A673 (cell line): Measurements from ENCODE around the gene CHRNA1. TPM values are rescaled to one million over a fixed set of nuclear protein-coding genes. Genes with fewer than 3 reads are reported as not detected.

ENCODE experiments used
- BruUV-seq: library from RNA; stranded (reverse); fragments of 400-500 nt; replicated peaks from 2 replicates; lab custom pipeline; 2021; lab: Mats Ljungman, UMichigan
- CTCF ChIA-PET: fragments of 300-600 bp; sonication (Branson Sonifier 250); formaldehyde crosslinking; loops from one replicate; lab custom pipeline; 2022; ENCODE audit warnings: antibody characterized with exemption; lab: Charles Lee
- POLR2A ChIA-PET: fragments of 300-600 bp; sonication (Branson Sonifier 250); formaldehyde crosslinking; loops from one replicate; lab custom pipeline; 2022; ENCODE audit warnings: antibody characterized with exemption; ENCODE audit not compliant: low non-redundant PET; lab: Charles Lee
- DNase-seq: peaks from one replicate; pipeline ENCODE4 v3.0.0-alpha.2; 2015; ENCODE audit warnings: low spot score
- H3K27ac ChIP-seq: fragments of 200-600 bp; sonication (generic); 2 replicates; pipeline ENCODE4 v1.5.1; 2016; ENCODE audit warnings: mixed run types, low read depth, mild to moderate bottlenecking, mixed read lengths, antibody characterized with exemption, low read length; ENCODE audit not compliant: poor library complexity, severe bottlenecking
- H3K27me3 ChIP-seq: fragments of 200-600 bp; sonication (generic); replicated peaks from 2 replicates; pipeline ENCODE4 v1.6.1; 2017; ENCODE audit warnings: mixed run types, low read depth, mild to moderate bottlenecking, mixed read lengths, antibody characterized with exemption, low read length; ENCODE audit not compliant: insufficient read depth, poor library complexity
- H3K36me3 ChIP-seq: fragments of 200-600 bp; sonication (generic); 2 replicates; pipeline ENCODE4 v1.6.1; 2016; ENCODE audit warnings: mixed run types, mild to moderate bottlenecking, mixed read lengths, antibody characterized with exemption, low read length; ENCODE audit not compliant: insufficient read depth, poor library complexity, severe bottlenecking
- H3K4me1 ChIP-seq: fragments of 200-600 bp; sonication (generic); 2 replicates; pipeline ENCODE4 v1.6.1; 2017; ENCODE audit warnings: mixed run types, mild to moderate bottlenecking, mixed read lengths, antibody characterized with exemption, low read length; ENCODE audit not compliant: insufficient read depth, poor library complexity, severe bottlenecking
- H3K4me3 ChIP-seq: fragments of 200-600 bp; sonication (generic); 2 replicates; pipeline ENCODE4 v1.5.1; 2016; ENCODE audit warnings: low read depth, mixed run types, mild to moderate bottlenecking, mixed read lengths, low read length; ENCODE audit not compliant: poor library complexity, severe bottlenecking
- H3K9me3 ChIP-seq: fragments of 200-600 bp; sonication (generic); 2 replicates; pipeline ENCODE4 v1.6.1; 2016; ENCODE audit warnings: mixed run types, low read depth, mild to moderate bottlenecking, mixed read lengths, antibody characterized with exemption, low read length; ENCODE audit not compliant: poor library complexity, severe bottlenecking
- EZH2 ChIP-seq: fragments of 200-600 bp; sonication (generic); IDR thresholded peaks from 2 replicates; pipeline ENCODE4 v1.6.1; 2017; ENCODE audit warnings: borderline replicate concordance, low read depth, mild to moderate bottlenecking, mixed read lengths, antibody characterized with exemption, low read length; ENCODE audit not compliant: poor library complexity, severe bottlenecking
- intact Hi-C: fragments of 100-400 bp; cut with micrococcal nuclease; formaldehyde crosslinking; loops from one replicate; pipeline ENCODE4 v1.10.0; 2022; ENCODE audit not compliant: unreplicated experiment
- total RNA-seq: library from RNA; stranded (reverse); gene quantifications from 2 replicates; pipeline ENCODE4 v1.2.3, GENCODE V29; 2021
- TF ChIP-seq, protein P1 (sequence below): fragments of 300-800, 200-600 bp; sonication (generic); conservative IDR thresholded peaks from 2 replicates; pipeline ENCODE4 v1.5.1; 2017; ENCODE audit warnings: low read depth, mild to moderate bottlenecking, antibody characterized with exemption, low read length, moderate library complexity, mixed read lengths

The CHRNA1 gene
- total RNA-seq, 1 experiment from 2014 or later, result not detected

DNA sequence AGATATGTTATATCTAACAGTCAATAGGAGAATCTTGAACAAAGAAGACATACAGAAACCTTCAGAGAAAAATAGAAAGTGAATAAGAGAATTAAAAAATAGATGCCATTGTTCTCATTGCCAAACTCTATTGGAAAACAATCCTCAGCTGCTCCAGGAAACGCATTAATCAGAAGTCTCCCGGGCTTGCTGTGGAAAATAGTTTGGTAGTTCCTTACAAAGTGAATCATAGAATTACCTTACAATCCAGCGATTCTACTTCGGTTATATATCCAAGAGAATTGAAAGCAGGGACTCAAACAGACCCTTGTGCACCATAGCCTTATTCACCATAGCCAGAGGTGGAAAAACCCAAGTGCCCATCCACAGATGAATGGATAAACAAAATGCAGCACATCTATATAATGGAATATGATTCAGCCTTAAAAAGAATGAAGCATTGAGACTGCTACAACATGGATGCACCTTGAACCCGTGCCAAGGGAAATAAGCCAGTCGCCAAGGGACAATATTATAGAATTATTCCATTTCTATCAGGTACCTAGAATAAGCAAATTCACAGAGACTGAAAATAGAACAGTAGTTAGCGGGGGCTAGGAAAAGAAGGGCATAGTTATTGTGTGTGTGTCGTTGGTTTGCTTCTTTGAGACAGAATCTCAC is 21.9 kb upstream of the CHRNA1 start:
- POLR2A ChIA-PET, result no interaction called here
- intact Hi-C loops, result no loop called here
- no peak for DNase-seq

DNA sequence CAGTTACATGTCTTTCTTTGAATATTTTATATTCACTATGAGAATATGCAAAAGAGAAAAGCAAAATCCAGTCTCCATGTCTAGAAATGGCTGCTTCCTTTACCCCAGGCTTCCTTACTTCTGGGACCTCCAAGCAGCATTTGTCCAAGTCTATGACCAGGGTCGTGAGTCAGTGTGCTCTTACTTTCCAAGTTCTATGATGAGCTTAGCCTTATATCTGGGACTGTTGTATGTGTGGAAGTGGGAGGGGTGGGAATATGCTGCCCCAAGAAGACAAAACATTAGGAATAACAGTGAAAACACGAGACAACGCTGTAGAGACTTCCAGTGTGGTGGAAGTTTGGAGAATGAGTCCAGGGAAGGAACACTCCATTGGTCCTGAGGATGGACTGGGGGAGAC is 21.2 kb upstream of the CHRNA1 start:
- TF ChIP-seq, protein P1, sequence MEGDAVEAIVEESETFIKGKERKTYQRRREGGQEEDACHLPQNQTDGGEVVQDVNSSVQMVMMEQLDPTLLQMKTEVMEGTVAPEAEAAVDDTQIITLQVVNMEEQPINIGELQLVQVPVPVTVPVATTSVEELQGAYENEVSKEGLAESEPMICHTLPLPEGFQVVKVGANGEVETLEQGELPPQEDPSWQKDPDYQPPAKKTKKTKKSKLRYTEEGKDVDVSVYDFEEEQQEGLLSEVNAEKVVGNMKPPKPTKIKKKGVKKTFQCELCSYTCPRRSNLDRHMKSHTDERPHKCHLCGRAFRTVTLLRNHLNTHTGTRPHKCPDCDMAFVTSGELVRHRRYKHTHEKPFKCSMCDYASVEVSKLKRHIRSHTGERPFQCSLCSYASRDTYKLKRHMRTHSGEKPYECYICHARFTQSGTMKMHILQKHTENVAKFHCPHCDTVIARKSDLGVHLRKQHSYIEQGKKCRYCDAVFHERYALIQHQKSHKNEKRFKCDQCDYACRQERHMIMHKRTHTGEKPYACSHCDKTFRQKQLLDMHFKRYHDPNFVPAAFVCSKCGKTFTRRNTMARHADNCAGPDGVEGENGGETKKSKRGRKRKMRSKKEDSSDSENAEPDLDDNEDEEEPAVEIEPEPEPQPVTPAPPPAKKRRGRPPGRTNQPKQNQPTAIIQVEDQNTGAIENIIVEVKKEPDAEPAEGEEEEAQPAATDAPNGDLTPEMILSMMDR, result no peak
- TF ChIP-seq EZH2, result no peak
- Histone ChIP-seq H3K4me3 (no peak overlapping the region), H3K9me3 (no peaks in the 10 kb centered on the region), H3K36me3 (no peaks in the 10 kb centered on the region), H3K27ac (no peak overlapping the region), H3K27me3 (no peaks in the 10 kb centered on the region), H3K4me1 (no peaks in the 10 kb centered on the region)
- POLR2A ChIA-PET, result no interaction called here
- BruUV-seq, result no TSS peak
- intact Hi-C loops, result no loop called here
- CTCF ChIA-PET, result no interaction called here
- DNase-seq, result no peak

More for the DNA sequence above, 21.9 kb upstream of the CHRNA1 start:
- Histone ChIP-seq H3K27me3 (no peaks in the 10 kb centered on the region), H3K4me3 (no peak overlapping the region), H3K4me1 (no peaks in the 10 kb centered on the region), H3K36me3 (no peaks in the 10 kb centered on the region), H3K9me3 (no peaks in the 10 kb centered on the region), H3K27ac (no peak overlapping the region)
- CTCF ChIA-PET, result no interaction called here
- TF ChIP-seq, protein P1, result no peak
- TF ChIP-seq EZH2, result no peak
- no TSS peak for BruUV-seq

DNA sequence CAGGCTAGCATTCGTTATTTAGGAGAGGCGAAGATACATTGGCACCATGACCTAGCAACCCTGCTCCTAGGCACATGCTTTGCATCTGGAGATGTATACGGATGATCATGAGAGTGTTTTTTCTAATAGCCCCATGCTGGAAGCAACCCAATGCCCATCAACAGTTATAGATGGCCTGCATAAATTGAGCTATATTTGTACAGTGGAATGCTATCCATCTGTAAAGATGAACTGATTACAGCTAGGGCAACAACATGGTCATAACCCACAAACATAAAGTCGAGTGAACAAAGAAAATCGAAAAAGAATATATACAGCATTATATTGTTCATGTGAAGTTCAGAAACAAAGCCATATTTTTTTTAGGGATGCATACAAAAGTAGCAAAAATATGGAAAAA is 20.6 kb upstream of the CHRNA1 start:
- POLR2A ChIA-PET, result no interaction called here
- no peaks in the 10 kb centered on the region for H3K27me3 ChIP-seq
- H3K27ac ChIP-seq, result no peak overlapping the region
- DNase-seq, result no peak
- H3K4me1 ChIP-seq, result peaks cover under 1% of the 10 kb centered on the region
- no peak overlapping the region for H3K4me3 ChIP-seq
- intact Hi-C loops, result no loop called here
- CTCF ChIA-PET, result no interaction called here
- H3K9me3 ChIP-seq, result no peaks in the 10 kb centered on the region
- BruUV-seq, result no TSS peak
- H3K36me3 ChIP-seq, result no peaks in the 10 kb centered on the region
- TF ChIP-seq EZH2, result no peak
- TF ChIP-seq, protein P1, result no peak
